ENCODE data around the gene DDX56.

The DDX56 gene

GRCh38 chr7:44608916-44609648 lies 35.4 kb upstream of the DDX56 start:
- no peaks in the 10 kb centered on the region for H3K27me3 ChIP-seq (ENCODE audit: low read depth, low read length)
- peaks cover 11% of the 10 kb centered on the region; the same call in 1 of the 2 replicates for H4K20me1 ChIP-seq (ENCODE audit: insufficient read depth, low read length)
- H3K9me3 ChIP-seq (ENCODE audit: insufficient read depth, low read length): no peaks in the 10 kb centered on the region
- H3K79me2 ChIP-seq (ENCODE audit: low read length): peaks cover 67% of the 10 kb centered on the region
- H3K4me3 ChIP-seq (ENCODE audit: low read length): no peak overlapping the region
- H3K36me3 ChIP-seq (replicated peaks; ENCODE audit: low read depth, low read length): peaks cover 3% of the 10 kb centered on the region
- TF ChIP-seq CTCF (IDR thresholded peaks at IDR 0.05; ENCODE audit: low read depth, low read length) (no peak), EZH2phosphoT487 (IDR thresholded peaks at IDR 0.05; ENCODE audit: low read depth) (no peak)
- no peak overlapping the region for H3K27ac ChIP-seq (ENCODE audit: low read length)
- peaks cover 19% of the 10 kb centered on the region for H3K4me1 ChIP-seq (ENCODE audit: low read length)
- H3K4me2 ChIP-seq (ENCODE audit: low read length): no peak overlapping the region
- H2AFZ ChIP-seq (ENCODE audit: low read depth, low read length): no peak overlapping the region
- no peak overlapping the region for H3K9ac ChIP-seq (ENCODE audit: low read length)

- Histone ChIP-seq H3K4me1 (ENCODE audit: low read length) (peaks cover 19% of the 10 kb centered on the region), H3K4me2 (ENCODE audit: low read length) (peak overlapping the region; percentile 100), H3K27ac (ENCODE audit: low read length) (peak overlapping the region; percentile 62), H3K36me3 (replicated peaks; ENCODE audit: low read depth, low read length) (peaks cover 3% of the 10 kb centered on the region), H3K9me3 (ENCODE audit: insufficient read depth, low read length) (no peaks in the 10 kb centered on the region), H2AFZ (ENCODE audit: low read depth, low read length) (peak overlapping the region; percentile 47; the same call in 1 of the 2 replicates), H3K79me2 (ENCODE audit: low read length) (peaks cover 50% of the 10 kb centered on the region), H3K4me3 (ENCODE audit: low read length) (peak overlapping the region; percentile 88), H4K20me1 (ENCODE audit: insufficient read depth, low read length) (peaks cover 9% of the 10 kb centered on the region; the same call in 1 of the 2 replicates), H3K27me3 (ENCODE audit: low read depth, low read length) (0 out of 2 replicates have a peak, but pooled peaks cover 2% of the 10 kb centered on the region), H3K9ac (ENCODE audit: low read length) (peak overlapping the region; percentile 93)
- TF ChIP-seq CTCF (IDR thresholded peaks at IDR 0.05; ENCODE audit: low read depth, low read length) (no peak), EZH2phosphoT487 (IDR thresholded peaks at IDR 0.05; ENCODE audit: low read depth) (no peak)
Observed at GRCh38 chr7:44607141-44608068, 33.7 kb upstream of the DDX56 start.

- peaks cover 19% of the 10 kb centered on the region for H3K4me1 ChIP-seq (ENCODE audit: low read length)
- TF ChIP-seq CTCF (IDR thresholded peaks at IDR 0.05; ENCODE audit: low read depth, low read length) (no peak), EZH2phosphoT487 (IDR thresholded peaks at IDR 0.05; ENCODE audit: low read depth) (no peak)
Observed at GRCh38 chr7:44606341-44607140, 32.8 kb upstream of the DDX56 start, which contains the start of gene OGDH. Gene OGDH, plus strand, starts transcription at chr7:44606627. Its CDS starts 17,717 bp downstream, at chr7:44624344.

More at GRCh38 chr7:44606341-44607140, 32.8 kb upstream of the DDX56 start, which contains the start of gene OGDH:
- peak within 1 kb of the TSS; percentile 57 for H2AFZ ChIP-seq (ENCODE audit: low read depth, low read length)
- peaks cover 9% of the 10 kb centered on the region; the same call in 1 of the 2 replicates for H4K20me1 ChIP-seq (ENCODE audit: insufficient read depth, low read length)
- H3K36me3 ChIP-seq (replicated peaks; ENCODE audit: low read depth, low read length): peaks cover 3% of the 10 kb centered on the region
- peak within 1 kb of the TSS; percentile 88 for H3K4me3 ChIP-seq (ENCODE audit: low read length)
- peak within 1 kb of the TSS; percentile 93 for H3K9ac ChIP-seq (ENCODE audit: low read length)
- 0 out of 2 replicates have a peak, but pooled peaks cover 2% of the 10 kb centered on the region for H3K27me3 ChIP-seq (ENCODE audit: low read depth, low read length)
- H3K9me3 ChIP-seq (ENCODE audit: insufficient read depth, low read length): no peaks in the 10 kb centered on the region
- H3K27ac ChIP-seq (ENCODE audit: low read length): peak within 1 kb of the TSS; percentile 76
- peak within 1 kb of the TSS; percentile 100 for H3K4me2 ChIP-seq (ENCODE audit: low read length)
- H3K79me2 ChIP-seq (ENCODE audit: low read length): peaks cover 43% of the 10 kb centered on the region
